SK-N-SH (cell line): ENCODE results near the gene OOSP2.

ENCODE experiments used
- EZH2phosphoT487 ChIP-seq: fragments of 200-600 bp; sonication (generic); IDR thresholded peaks from 2 replicates; pipeline ENCODE4 v1.6.1; 2017; ENCODE audit warnings: low read depth, mixed run types, mild to moderate bottlenecking, antibody characterized with exemption, moderate library complexity, borderline replicate concordance
- FOXJ3 ChIP-seq: sonication (generic); formaldehyde crosslinking; IDR thresholded peaks from 2 replicates; pipeline ENCODE4 v1.5.1; 2020; ENCODE audit warnings: mild to moderate bottlenecking, missing genetic modification reagents
- GABPA ChIP-seq: IDR thresholded peaks from 2 replicates; pipeline ENCODE4 v1.4.0; 2012; ENCODE audit warnings: low read depth, mild to moderate bottlenecking
- MXI1 ChIP-seq: IDR thresholded peaks from 2 replicates; pipeline ENCODE4 v1.6.1; 2012; ENCODE audit warnings: mild to moderate bottlenecking, low read depth, low read length, improper control_type of control experiment
- NRF1 ChIP-seq: IDR thresholded peaks from 2 replicates; pipeline ENCODE4 v1.6.1; 2012; ENCODE audit warnings: low read depth, mild to moderate bottlenecking, low read length
- POLR2AphosphoS5 ChIP-seq: IDR thresholded peaks from 2 replicates; pipeline ENCODE4 v1.6.1; 2012; ENCODE audit warnings: low read depth, low read length
- RCOR1 ChIP-seq: fragments of 150-350 bp; IDR thresholded peaks from 2 replicates; pipeline ENCODE4 v1.6.1; 2017; ENCODE audit warnings: antibody characterized with exemption, low read length
- RFX5 ChIP-seq: IDR thresholded peaks from 2 replicates; pipeline ENCODE4 v1.6.1; 2012; ENCODE audit warnings: mild to moderate bottlenecking, improper control_type of control experiment, low read length
- TF ChIP-seq, protein P1 (sequence below): fragments of 200-600 bp; sonication (generic); IDR thresholded peaks from 2 replicates; pipeline ENCODE4 v1.6.1; 2017; ENCODE audit warnings: antibody characterized with exemption, mild to moderate bottlenecking, moderate library complexity
- TF ChIP-seq, protein P2 (sequence below): IDR thresholded peaks from 2 replicates; pipeline ENCODE4 v1.4.0; 2012; ENCODE audit warnings: low read depth
- TF ChIP-seq, protein P3 (sequence below): IDR thresholded peaks from 2 replicates; pipeline ENCODE4; 2012

GRCh38 chr11:60069450-60069849, 29.2 kb downstream of the OOSP2 start:
- TF ChIP-seq, protein P1, sequence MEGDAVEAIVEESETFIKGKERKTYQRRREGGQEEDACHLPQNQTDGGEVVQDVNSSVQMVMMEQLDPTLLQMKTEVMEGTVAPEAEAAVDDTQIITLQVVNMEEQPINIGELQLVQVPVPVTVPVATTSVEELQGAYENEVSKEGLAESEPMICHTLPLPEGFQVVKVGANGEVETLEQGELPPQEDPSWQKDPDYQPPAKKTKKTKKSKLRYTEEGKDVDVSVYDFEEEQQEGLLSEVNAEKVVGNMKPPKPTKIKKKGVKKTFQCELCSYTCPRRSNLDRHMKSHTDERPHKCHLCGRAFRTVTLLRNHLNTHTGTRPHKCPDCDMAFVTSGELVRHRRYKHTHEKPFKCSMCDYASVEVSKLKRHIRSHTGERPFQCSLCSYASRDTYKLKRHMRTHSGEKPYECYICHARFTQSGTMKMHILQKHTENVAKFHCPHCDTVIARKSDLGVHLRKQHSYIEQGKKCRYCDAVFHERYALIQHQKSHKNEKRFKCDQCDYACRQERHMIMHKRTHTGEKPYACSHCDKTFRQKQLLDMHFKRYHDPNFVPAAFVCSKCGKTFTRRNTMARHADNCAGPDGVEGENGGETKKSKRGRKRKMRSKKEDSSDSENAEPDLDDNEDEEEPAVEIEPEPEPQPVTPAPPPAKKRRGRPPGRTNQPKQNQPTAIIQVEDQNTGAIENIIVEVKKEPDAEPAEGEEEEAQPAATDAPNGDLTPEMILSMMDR, result no peak
- no peak for TF ChIP-seq RFX5
- TF ChIP-seq POLR2AphosphoS5, result no peak
- TF ChIP-seq, protein P2, sequence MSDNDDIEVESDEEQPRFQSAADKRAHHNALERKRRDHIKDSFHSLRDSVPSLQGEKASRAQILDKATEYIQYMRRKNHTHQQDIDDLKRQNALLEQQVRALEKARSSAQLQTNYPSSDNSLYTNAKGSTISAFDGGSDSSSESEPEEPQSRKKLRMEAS, result no peak
- TF ChIP-seq EZH2phosphoT487, result no peak
- no peak for TF ChIP-seq MXI1
- no peak for TF ChIP-seq FOXJ3 (CRISPR knock-in tag)
- TF ChIP-seq GABPA, result no peak
- no peak for TF ChIP-seq RCOR1
- TF ChIP-seq NRF1, result no peak
- TF ChIP-seq, protein P3, sequence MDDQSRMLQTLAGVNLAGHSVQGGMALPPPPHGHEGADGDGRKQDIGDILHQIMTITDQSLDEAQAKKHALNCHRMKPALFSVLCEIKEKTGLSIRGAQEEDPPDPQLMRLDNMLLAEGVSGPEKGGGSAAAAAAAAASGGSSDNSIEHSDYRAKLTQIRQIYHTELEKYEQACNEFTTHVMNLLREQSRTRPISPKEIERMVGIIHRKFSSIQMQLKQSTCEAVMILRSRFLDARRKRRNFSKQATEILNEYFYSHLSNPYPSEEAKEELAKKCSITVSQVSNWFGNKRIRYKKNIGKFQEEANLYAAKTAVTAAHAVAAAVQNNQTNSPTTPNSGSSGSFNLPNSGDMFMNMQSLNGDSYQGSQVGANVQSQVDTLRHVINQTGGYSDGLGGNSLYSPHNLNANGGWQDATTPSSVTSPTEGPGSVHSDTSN, result no peak
